Mesendoderm (in vitro differentiated cells): Measurements from ENCODE around the gene OSMR.
A peak's percentile ranks its signal among the peaks of the same experiment; 100 is the strongest.

Experiments used
- DNase-seq: peaks from one replicate; pipeline ENCODE4 v3.0.0; 2013
- H2AK5ac ChIP-seq: 2 replicates; pipeline ENCODE4 v1.6.1; 2013; ENCODE audit warnings: low read length, inconsistent platforms
- H2BK120ac ChIP-seq: 2 replicates; pipeline ENCODE4 v1.6.1; 2013; ENCODE audit warnings: low read depth, mild to moderate bottlenecking, low read length, moderate library complexity, mixed read lengths
- H2BK15ac ChIP-seq: replicated peaks from 2 replicates; pipeline ENCODE4 v1.6.1; 2013; ENCODE audit warnings: low read depth, mild to moderate bottlenecking, moderate library complexity
- H2BK5ac ChIP-seq: 2 replicates; pipeline ENCODE4 v1.6.1; 2013; ENCODE audit warnings: low read length, inconsistent platforms
- H3K18ac ChIP-seq: 2 replicates; pipeline ENCODE4 v1.6.1; 2013; ENCODE audit warnings: mild to moderate bottlenecking, low read length, mixed read lengths
- H3K23ac ChIP-seq: one replicate; pipeline ENCODE4 v1.6.1; 2013; ENCODE audit warnings: low read length
- H3K27ac ChIP-seq: 2 replicates; pipeline ENCODE4 v1.5.1; 2013; ENCODE audit warnings: low read depth, mild to moderate bottlenecking, inconsistent platforms, low read length, moderate library complexity
- H3K27me3 ChIP-seq: 2 replicates; pipeline ENCODE4 v1.6.1; 2013; ENCODE audit warnings: low read length, control low read depth, mild to moderate bottlenecking, inconsistent platforms; ENCODE audit not compliant: insufficient read depth, poor library complexity
- H3K36me3 ChIP-seq: 2 replicates; pipeline ENCODE4 v1.6.1; 2013; ENCODE audit warnings: low read length, inconsistent platforms; ENCODE audit not compliant: control insufficient read depth, insufficient read depth
- H3K4ac ChIP-seq: one replicate; pipeline ENCODE4 v1.6.1; 2013; ENCODE audit warnings: low read depth, mild to moderate bottlenecking, low read length, moderate library complexity
- H3K4me1 ChIP-seq: 2 replicates; pipeline ENCODE4 v1.6.1; 2013; ENCODE audit warnings: low read depth, low read length, inconsistent platforms; ENCODE audit not compliant: control insufficient read depth
- H3K4me2 ChIP-seq: 2 replicates; pipeline ENCODE4 v1.6.1; 2013; ENCODE audit warnings: low read length
- H3K4me3 ChIP-seq: 2 replicates; pipeline ENCODE4 v1.5.1; 2013; ENCODE audit warnings: mild to moderate bottlenecking, low read length
- H3K56ac ChIP-seq: one replicate; pipeline ENCODE4 v1.6.1; 2013; ENCODE audit warnings: low read length
- H3K79me1 ChIP-seq: 2 replicates; pipeline ENCODE4 v1.6.1; 2013; ENCODE audit warnings: low read length, inconsistent platforms
- H3K79me2 ChIP-seq: 2 replicates; pipeline ENCODE4 v1.6.1; 2013; ENCODE audit warnings: mild to moderate bottlenecking, low read length; ENCODE audit not compliant: control insufficient read depth, insufficient read depth
- H3K9ac ChIP-seq: 2 replicates; pipeline ENCODE4 v1.6.1; 2013; ENCODE audit warnings: low read length, inconsistent platforms
- H4K5ac ChIP-seq: one replicate; pipeline ENCODE4 v1.6.1; 2013; ENCODE audit warnings: low read length
- H4K8ac ChIP-seq: one replicate; pipeline ENCODE4 v1.6.1; 2013; ENCODE audit warnings: low read depth, mild to moderate bottlenecking, control low read depth, low read length, moderate library complexity
- WGBS: extraction: QIAGEN DNeasy Blood & Tissue Kit; methylation state at CpG from one replicate; pipeline ENCODE4 v1.1.7; 2013; ENCODE audit warnings: low lambda C conversion rate, missing lambda C conversion rate; ENCODE audit not compliant: insufficient coverage; ENCODE audit errors: extremely low coverage; 5-methylcytosine and 5-hydroxymethylcytosine counted together

Gene OSMR

GRCh38 chr5:38867416-38867815 is 21.6 kb downstream of the OSMR start:
- Histone ChIP-seq H2BK5ac (no peak overlapping the region), H2BK15ac (no peak overlapping the region), H2AK5ac (no peak overlapping the region), H3K9ac (no peak overlapping the region), H3K4me2 (no peak overlapping the region), H2BK120ac (no peak overlapping the region), H3K18ac (no peak overlapping the region), H3K27ac (no peak overlapping the region), H3K4ac (no peak overlapping the region), H3K4me1 (peaks cover 7% of the 10 kb centered on the region), H4K5ac (no peak overlapping the region), H3K56ac (no peak overlapping the region), H3K23ac (no peak overlapping the region), H3K27me3 (no peaks in the 10 kb centered on the region), H3K79me2 (no peaks in the 10 kb centered on the region), H3K4me3 (no peak overlapping the region), H3K79me1 (no peaks in the 10 kb centered on the region), H3K36me3 (no peaks in the 10 kb centered on the region), H4K8ac (no peak overlapping the region)
- no CpG with 5 or more reads among the region's 5 CpGs for WGBS
- no peak for DNase-seq

DNA sequence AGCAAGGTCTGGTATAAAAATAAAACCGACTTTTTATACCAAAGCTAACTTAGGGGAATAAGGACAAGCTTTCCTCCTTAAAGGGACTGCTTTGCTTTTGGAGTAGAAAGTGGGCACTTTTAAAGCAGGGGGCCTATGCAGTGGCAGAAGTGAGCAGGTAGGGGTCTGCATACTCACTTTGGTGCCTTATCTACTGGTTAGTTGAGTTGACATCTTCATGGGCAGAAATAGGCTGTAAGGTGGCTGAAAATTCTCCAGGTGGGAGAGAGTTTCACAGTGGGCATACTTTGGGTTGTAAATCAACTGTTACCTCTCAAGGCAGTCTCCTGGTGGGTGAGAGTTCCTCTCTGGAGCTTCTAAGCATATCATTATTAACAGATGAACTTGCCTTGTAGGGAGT is 24.8 kb downstream of the OSMR start:
- no CpG with 5 or more reads among the region's 1 CpG for WGBS

GRCh38 chr5:38871058-38871605 is 25.3 kb downstream of the OSMR start:
- H2AK5ac ChIP-seq, result no peak overlapping the region
- H3K36me3 ChIP-seq, result no peaks in the 10 kb centered on the region
- peak overlapping the region; percentile 10 for H3K9ac ChIP-seq
- H2BK15ac ChIP-seq, result no peak overlapping the region
- H3K27me3 ChIP-seq, result no peaks in the 10 kb centered on the region
- WGBS, result no CpG with 5 or more reads among the region's 2 CpGs
- H2BK5ac ChIP-seq, result peak overlapping the region; percentile 47
- no peak overlapping the region for H3K4me3 ChIP-seq
- DNase-seq, result peak; percentile 45
- no peaks in the 10 kb centered on the region for H3K79me2 ChIP-seq
- H3K79me1 ChIP-seq, result no peaks in the 10 kb centered on the region
- peaks cover 10% of the 10 kb centered on the region for H3K4me1 ChIP-seq
- H3K27ac ChIP-seq, result peak overlapping the region; percentile 78
- no peak overlapping the region for H4K5ac ChIP-seq
- no peak overlapping the region for H3K4me2 ChIP-seq
- peak overlapping the region; percentile 73 for H2BK120ac ChIP-seq
- H4K8ac ChIP-seq, result no peak overlapping the region
- H3K23ac ChIP-seq, result no peak overlapping the region
- no peak overlapping the region for H3K4ac ChIP-seq
- H3K18ac ChIP-seq, result peak overlapping the region; percentile 75
- H3K56ac ChIP-seq, result peak overlapping the region; percentile 59

More for the DNA sequence above, 24.8 kb downstream of the OSMR start:
- Histone ChIP-seq H3K36me3 (no peaks in the 10 kb centered on the region), H2BK15ac (no peak overlapping the region), H3K4me1 (peaks cover 10% of the 10 kb centered on the region), H3K27me3 (no peaks in the 10 kb centered on the region), H3K23ac (no peak overlapping the region), H2AK5ac (no peak overlapping the region), H4K8ac (no peak overlapping the region), H3K79me1 (no peaks in the 10 kb centered on the region), H2BK5ac (no peak overlapping the region), H2BK120ac (no peak overlapping the region), H4K5ac (no peak overlapping the region), H3K9ac (no peak overlapping the region), H3K18ac (no peak overlapping the region), H3K4me3 (no peak overlapping the region), H3K4ac (no peak overlapping the region), H3K79me2 (no peaks in the 10 kb centered on the region), H3K56ac (no peak overlapping the region), H3K27ac (no peak overlapping the region), H3K4me2 (no peak overlapping the region)
- peak; percentile 73 for DNase-seq

GRCh38 chr5:38871790-38872551 is 26.2 kb downstream of the OSMR start:
- Histone ChIP-seq H3K4me2 (no peak overlapping the region), H3K79me2 (no peaks in the 10 kb centered on the region), H4K8ac (no peak overlapping the region), H3K27ac (peak overlapping the region; percentile 23), H2BK5ac (peak overlapping the region; percentile 84), H3K9ac (peak overlapping the region; percentile 6), H2AK5ac (no peak overlapping the region), H3K27me3 (no peaks in the 10 kb centered on the region), H3K23ac (no peak overlapping the region), H3K79me1 (no peaks in the 10 kb centered on the region), H4K5ac (peak overlapping the region; percentile 73), H2BK15ac (peak overlapping the region; percentile 85), H3K4ac (no peak overlapping the region), H3K4me3 (no peak overlapping the region), H3K36me3 (no peaks in the 10 kb centered on the region), H3K56ac (peak overlapping the region; percentile 69), H2BK120ac (peak overlapping the region; percentile 85), H3K4me1 (peaks cover 10% of the 10 kb centered on the region), H3K18ac (peak overlapping the region; percentile 97)
- peak; percentile 61 for DNase-seq
- no CpG with 5 or more reads among the region's 5 CpGs for WGBS

DNA sequence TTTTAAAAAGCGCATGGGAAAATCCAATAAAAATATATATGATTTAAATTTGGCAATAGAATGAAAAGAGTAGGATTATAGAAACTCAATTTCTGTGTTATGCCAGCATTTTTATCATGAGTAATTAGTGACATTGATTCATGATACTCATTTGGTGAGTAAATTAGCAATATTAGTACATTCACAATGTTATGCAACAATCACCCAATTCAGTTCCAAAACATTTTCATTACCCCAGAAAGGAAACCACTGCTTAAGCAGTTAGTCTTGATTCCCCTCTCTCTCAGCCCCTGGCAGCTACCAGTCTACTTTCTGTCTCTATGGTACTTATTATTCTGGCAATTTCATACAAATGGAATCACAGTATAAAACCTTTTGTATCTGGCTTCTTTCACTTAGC is 27.0 kb downstream of the OSMR start:
- Histone ChIP-seq H2AK5ac (no peak overlapping the region), H3K23ac (no peak overlapping the region), H3K9ac (no peak overlapping the region), H2BK15ac (no peak overlapping the region), H3K4me2 (no peak overlapping the region), H3K79me1 (no peaks in the 10 kb centered on the region), H3K56ac (no peak overlapping the region), H3K27ac (no peak overlapping the region), H4K5ac (no peak overlapping the region), H3K27me3 (no peaks in the 10 kb centered on the region), H3K4ac (no peak overlapping the region), H3K18ac (no peak overlapping the region), H2BK5ac (peak overlapping the region; percentile 15), H2BK120ac (no peak overlapping the region), H3K79me2 (no peaks in the 10 kb centered on the region), H4K8ac (no peak overlapping the region), H3K4me3 (no peak overlapping the region), H3K36me3 (no peaks in the 10 kb centered on the region), H3K4me1 (peaks cover 10% of the 10 kb centered on the region)
- WGBS, result no CpG with 5 or more reads among the region's 1 CpG
- no peak for DNase-seq
